Kidney epithelial cell (primary cell): ENCODE data around the gene IGSF21. TPM values are rescaled to one million over a fixed set of nuclear protein-coding genes. Genes with fewer than 3 reads are reported as not detected.

Source experiments
- DNase-seq: peaks from one replicate; pipeline ENCODE4 v3.0.0-alpha.2; 2010; ENCODE audit warnings: low read depth
- H3K27me3 ChIP-seq: 2 replicates; pipeline ENCODE4 v1.6.0; 2011; ENCODE audit warnings: low read length; ENCODE audit not compliant: control insufficient read depth, insufficient read depth
- H3K36me3 ChIP-seq: 2 replicates; pipeline ENCODE4 v1.5.1; 2011; ENCODE audit warnings: low read length; ENCODE audit not compliant: control insufficient read depth, insufficient read depth
- H3K4me3 ChIP-seq: 2 replicates; pipeline ENCODE4 v1.5.1; 2011; ENCODE audit warnings: low read depth, mild to moderate bottlenecking, control low read depth, low read length
- total RNA-seq: library from RNA; depleted of rRNA; stranded (reverse); fragments of >200 nt; gene quantifications from 2 replicates; pipeline ENCODE4 v1.2.3, GENCODE V29; 2015
- TF ChIP-seq, protein P1 (sequence below): IDR thresholded peaks from 2 replicates; pipeline ENCODE4 v1.5.1; 2011; ENCODE audit warnings: mild to moderate bottlenecking, moderate library complexity, low read length, control low read depth, inconsistent platforms; ENCODE audit not compliant: insufficient read depth, poor library complexity, severe bottlenecking

IGSF21 gene
- total RNA-seq, 1 donor from 2014 or later, result not detected

DNA sequence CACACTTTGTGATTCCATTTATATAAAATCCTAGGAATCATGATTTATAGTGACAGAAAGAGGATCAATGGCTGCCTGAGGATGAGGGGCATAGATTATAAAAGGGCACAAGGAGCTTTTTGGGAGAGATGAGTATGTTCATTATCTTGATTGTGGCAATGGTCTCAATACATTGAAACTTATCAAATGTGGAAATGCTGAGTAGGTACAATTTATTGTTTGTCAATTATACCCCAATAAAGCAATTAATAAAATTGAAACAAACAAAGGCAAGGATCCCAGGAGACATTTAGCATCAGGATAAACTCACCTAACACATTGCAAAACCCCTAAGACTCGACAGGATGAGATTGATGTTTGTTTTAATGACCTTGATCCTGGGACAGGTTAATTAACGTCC lies 220.1 kb downstream of the IGSF21 start:
- TF ChIP-seq, protein P1, sequence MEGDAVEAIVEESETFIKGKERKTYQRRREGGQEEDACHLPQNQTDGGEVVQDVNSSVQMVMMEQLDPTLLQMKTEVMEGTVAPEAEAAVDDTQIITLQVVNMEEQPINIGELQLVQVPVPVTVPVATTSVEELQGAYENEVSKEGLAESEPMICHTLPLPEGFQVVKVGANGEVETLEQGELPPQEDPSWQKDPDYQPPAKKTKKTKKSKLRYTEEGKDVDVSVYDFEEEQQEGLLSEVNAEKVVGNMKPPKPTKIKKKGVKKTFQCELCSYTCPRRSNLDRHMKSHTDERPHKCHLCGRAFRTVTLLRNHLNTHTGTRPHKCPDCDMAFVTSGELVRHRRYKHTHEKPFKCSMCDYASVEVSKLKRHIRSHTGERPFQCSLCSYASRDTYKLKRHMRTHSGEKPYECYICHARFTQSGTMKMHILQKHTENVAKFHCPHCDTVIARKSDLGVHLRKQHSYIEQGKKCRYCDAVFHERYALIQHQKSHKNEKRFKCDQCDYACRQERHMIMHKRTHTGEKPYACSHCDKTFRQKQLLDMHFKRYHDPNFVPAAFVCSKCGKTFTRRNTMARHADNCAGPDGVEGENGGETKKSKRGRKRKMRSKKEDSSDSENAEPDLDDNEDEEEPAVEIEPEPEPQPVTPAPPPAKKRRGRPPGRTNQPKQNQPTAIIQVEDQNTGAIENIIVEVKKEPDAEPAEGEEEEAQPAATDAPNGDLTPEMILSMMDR, result no peak
- Histone ChIP-seq H3K27me3 (no peaks in the 10 kb centered on the region), H3K36me3 (no peaks in the 10 kb centered on the region), H3K4me3 (no peak overlapping the region)
- no peak for DNase-seq

DNA sequence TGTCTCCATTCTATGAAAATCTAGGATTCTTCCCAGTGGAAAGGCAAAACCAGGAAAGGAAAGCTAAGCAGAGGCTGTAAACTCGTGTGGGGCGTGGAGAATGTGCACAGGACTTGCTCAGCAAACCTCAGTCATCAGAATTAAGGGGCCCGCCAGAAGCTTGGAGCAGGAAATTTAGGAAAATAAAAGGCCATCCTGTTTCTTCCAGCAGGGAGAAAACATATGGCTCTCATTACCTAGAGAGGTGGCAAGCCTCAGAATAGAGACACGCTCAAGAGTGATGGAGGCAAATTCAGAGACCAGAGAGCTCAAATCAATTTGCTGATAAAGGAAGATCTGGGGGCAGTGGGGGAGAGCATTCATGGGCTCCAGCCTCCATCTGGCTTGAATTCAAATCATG lies 221.2 kb downstream of the IGSF21 start:
- DNase-seq, result no peak
- TF ChIP-seq, protein P1, result no peak
- Histone ChIP-seq H3K27me3 (no peaks in the 10 kb centered on the region), H3K4me3 (no peak overlapping the region), H3K36me3 (no peaks in the 10 kb centered on the region)

DNA sequence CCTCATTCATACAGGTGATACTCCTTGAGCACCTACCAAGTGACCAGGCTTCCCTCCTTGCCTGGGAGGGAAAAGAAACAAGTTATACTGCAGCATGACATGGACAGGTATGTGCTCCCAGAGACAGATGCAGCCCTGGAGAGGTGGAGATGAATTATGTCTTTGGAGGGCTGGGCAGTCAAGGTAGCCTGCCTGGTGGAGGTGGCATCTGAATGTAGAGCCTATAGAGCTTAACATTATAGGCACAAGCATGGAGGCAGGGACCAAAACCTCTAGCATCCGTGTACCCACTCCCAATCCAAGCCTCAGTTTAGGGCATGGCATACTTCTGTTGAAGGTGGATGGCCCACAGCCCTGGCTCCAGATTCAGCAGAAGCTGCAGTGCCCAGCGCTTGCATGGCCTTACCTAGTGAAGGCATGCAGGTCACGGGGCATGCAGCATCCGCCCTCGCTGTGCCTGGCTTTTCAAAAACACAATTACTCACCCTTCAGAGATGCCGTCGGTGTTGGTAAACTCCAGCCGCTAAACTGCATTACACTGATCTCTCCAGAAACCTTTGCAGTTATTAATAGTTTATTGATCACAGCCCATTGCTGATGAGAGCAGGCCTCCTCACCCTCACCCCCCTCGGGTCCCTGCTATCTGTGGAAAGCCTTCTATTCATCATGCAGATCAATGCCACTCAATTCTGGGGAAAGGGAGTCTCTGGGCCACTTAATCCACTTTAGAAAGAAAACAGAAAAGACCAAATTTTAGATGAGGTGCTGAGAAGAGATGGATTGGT lies 222.1 kb downstream of the IGSF21 start:
- no peak overlapping the region for H3K4me3 ChIP-seq
- TF ChIP-seq, protein P1, result no peak
- H3K36me3 ChIP-seq, result no peaks in the 10 kb centered on the region
- no peaks in the 10 kb centered on the region for H3K27me3 ChIP-seq
- no peak for DNase-seq

DNA sequence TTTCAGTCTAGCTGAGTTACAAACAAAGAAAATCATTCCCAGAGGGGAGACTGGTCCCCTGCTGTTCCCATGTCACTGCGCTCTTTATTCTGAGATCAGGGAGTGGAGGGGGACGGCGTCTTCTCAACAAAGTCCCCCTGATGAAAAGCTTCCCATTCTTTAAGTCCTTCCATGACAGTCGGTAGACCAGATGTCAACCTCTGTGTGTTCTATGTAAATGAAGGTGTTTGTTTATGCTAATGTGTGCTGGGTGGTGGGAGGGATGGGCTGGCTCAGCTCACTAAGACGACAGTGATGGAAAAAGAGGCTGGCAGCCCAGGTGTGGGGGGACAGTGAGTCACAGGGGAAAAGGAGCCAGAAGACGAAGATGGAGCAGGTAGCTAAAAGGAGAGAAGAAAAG lies 225.0 kb downstream of the IGSF21 start:
- TF ChIP-seq, protein P1, result no peak

DNA sequence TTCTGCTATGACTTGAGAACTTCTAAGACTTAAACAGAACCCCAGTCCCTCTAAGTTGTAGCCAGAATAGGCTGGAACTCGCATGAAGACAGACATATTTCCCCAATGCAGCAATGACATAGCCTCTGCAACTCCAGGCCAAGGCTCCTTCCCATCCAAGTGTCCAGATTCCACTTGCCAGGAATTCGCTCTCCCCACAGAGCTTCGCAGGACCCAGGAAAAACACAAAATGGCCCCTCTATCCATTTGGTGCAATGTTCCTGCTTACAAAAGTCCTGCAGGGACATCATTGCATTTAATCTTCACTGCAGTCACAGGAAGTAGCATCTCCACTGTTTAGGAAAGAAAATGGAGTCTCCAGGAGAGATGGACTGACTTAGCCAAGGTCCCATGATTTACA lies 225.6 kb downstream of the IGSF21 start:
- H3K4me3 ChIP-seq, result no peak overlapping the region
- H3K27me3 ChIP-seq, result no peaks in the 10 kb centered on the region
- no peaks in the 10 kb centered on the region for H3K36me3 ChIP-seq
- TF ChIP-seq, protein P1, result no peak
- DNase-seq, result no peak

More for the DNA sequence above, 225.0 kb downstream of the IGSF21 start:
- DNase-seq, result no peak
- no peak overlapping the region for H3K4me3 ChIP-seq
- no peaks in the 10 kb centered on the region for H3K36me3 ChIP-seq
- H3K27me3 ChIP-seq, result no peaks in the 10 kb centered on the region

DNA sequence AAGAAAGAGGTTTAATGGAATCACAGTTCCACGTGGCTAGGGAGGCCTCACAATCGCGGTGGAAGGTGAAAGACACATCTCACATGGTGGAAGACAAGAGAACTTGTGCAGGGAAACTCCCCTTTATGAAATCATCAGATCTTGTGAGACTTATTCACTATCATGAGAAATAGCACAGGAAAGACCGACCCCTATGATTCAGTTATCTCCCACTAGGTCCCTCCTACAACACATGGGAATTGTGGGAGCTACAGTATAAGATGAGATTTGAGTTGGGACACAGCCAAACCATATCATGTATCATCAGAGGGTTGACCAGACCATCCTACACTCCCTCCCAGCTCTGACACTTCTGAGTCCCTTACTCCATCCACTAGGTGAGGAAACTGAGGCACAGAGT lies 229.2 kb downstream of the IGSF21 start:
- TF ChIP-seq, protein P1, result no peak
- Histone ChIP-seq H3K4me3 (no peak overlapping the region), H3K36me3 (no peaks in the 10 kb centered on the region), H3K27me3 (no peaks in the 10 kb centered on the region)
- DNase-seq, result no peak
